RWPE1 (cell line): ENCODE measurements around the gene CATSPERZ.
"Not testable (repeated sequence)": the region's sequence is repeated elsewhere in the genome, so short reads cannot be mapped to it uniquely, and the experiment has no call there.

Experiments
- CTCF ChIA-PET: fragments of 350-600 bp; sonication (Branson Sonifier 250); formaldehyde crosslinking; extraction: SDS; loops from one replicate; lab custom pipeline; 2021; lab: Yijun Ruan, JAX
- POLR2A ChIA-PET: fragments of 400-600 bp; formaldehyde crosslinking; extraction: SDS; loops from one replicate; lab custom pipeline; 2020; ENCODE audit warnings: antibody characterized with exemption; ENCODE audit not compliant: low non-redundant PET; lab: Yijun Ruan, JAX
- DNase-seq: peaks from one replicate; pipeline ENCODE4 v3.0.0; 2012; ENCODE audit warnings: low spot score
- H3K27ac ChIP-seq: fragments of 450-650 bp; 2 replicates; pipeline ENCODE4 v1.5.1; 2017
- TF ChIP-seq, protein P1 (sequence below): fragments of 450-650 bp; conservative IDR thresholded peaks from 2 replicates; pipeline ENCODE4 v1.5.1; 2017; ENCODE audit warnings: low read depth, mild to moderate bottlenecking

Gene CATSPERZ

DNA sequence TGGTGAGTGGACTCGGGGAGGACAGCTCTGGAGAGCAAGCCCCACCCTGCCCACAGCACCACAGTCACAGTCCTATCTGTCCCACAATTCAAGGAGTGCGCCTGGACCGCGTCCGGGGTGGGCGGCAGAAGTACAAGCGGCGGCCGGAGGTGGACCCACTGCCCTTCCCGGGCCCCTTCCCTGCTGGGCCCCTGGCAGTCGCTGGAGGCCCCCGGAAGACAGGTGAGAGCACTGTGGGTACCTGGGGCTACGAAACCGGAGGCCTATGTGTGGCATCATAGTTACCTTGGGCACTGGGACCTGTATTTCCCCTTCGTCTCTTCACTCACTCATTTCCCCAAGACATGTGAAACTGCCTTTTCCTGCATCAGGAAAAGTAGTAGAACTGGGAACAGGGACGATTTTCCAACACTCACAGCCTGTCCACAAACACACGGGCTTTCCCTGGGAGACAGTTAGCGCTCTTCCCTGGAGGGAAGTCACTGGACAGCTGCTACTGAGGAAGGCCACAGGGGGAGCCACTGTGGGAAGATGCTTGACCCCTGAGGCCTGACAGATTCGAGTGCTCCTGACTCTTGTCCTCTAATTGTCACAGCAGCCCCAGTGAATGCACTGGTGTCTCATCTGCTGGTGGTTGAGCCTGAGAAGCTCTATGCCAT is 14.1 kb downstream of the CATSPERZ start:
- peak overlapping the region; percentile 100 for H3K27ac ChIP-seq
- TF ChIP-seq, protein P1, sequence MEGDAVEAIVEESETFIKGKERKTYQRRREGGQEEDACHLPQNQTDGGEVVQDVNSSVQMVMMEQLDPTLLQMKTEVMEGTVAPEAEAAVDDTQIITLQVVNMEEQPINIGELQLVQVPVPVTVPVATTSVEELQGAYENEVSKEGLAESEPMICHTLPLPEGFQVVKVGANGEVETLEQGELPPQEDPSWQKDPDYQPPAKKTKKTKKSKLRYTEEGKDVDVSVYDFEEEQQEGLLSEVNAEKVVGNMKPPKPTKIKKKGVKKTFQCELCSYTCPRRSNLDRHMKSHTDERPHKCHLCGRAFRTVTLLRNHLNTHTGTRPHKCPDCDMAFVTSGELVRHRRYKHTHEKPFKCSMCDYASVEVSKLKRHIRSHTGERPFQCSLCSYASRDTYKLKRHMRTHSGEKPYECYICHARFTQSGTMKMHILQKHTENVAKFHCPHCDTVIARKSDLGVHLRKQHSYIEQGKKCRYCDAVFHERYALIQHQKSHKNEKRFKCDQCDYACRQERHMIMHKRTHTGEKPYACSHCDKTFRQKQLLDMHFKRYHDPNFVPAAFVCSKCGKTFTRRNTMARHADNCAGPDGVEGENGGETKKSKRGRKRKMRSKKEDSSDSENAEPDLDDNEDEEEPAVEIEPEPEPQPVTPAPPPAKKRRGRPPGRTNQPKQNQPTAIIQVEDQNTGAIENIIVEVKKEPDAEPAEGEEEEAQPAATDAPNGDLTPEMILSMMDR: no peak
- POLR2A ChIA-PET: no interaction called here
- DNase-seq: no peak
- CTCF ChIA-PET: interaction anchor here (0.6 to 0.9 kb wide), 2 partner anchors 13 to 31 kb away, joined by 3 read pairs; no protein-coding TSS in a partner anchor

DNA sequence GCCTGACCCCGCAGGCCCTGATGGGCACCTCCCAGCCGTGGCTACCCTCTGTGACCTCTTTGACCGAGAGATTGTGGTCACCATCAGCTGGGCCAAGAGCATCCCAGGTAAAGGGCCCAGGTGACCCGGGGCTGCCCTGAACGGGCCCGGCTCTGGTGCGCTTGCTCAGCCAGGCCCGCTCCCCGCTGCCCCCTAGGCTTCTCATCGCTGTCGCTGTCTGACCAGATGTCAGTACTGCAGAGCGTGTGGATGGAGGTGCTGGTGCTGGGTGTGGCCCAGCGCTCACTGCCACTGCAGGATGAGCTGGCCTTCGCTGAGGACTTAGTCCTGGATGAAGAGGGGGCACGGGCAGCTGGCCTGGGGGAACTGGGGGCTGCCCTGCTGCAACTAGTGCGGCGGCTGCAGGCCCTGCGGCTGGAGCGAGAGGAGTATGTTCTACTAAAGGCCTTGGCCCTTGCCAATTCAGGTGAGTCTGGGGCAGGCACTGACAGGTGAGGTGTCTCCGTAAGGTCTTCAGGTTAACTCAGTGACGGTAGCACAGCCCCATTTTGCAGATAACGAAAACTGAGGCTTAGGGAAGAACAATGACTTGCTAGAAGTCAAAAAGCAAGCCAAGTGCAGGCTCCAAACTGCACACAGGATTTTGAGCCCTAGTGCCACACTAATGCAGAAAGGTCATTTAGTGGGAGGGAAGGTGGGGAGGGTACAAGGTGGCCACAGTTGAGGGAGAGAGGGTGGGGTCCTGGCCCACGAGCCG is 14.8 kb downstream of the CATSPERZ start:
- TF ChIP-seq, protein P1: no peak
- CTCF ChIA-PET: interaction anchor here (0.6 kb wide), 1 partner anchor 31 kb away, joined by 3 read pairs; no protein-coding TSS in a partner anchor
- POLR2A ChIA-PET: no interaction called here
- peak overlapping the region; percentile 100 for H3K27ac ChIP-seq
- no peak for DNase-seq

GRCh38 chr11:64315667-64316526 is 15.7 kb downstream of the CATSPERZ start:
- not testable (repeated sequence) for DNase-seq
- ChIA-PET POLR2A (interaction anchor here (0.9 to 2.8 kb wide), 2 partner anchors 39 to 42 kb away, joined by 3 to 19 read pairs; partner anchors contain the start of gene RPS6KA4), CTCF (interaction anchor here (0.6 to 3.2 kb wide), 7 partner anchors 16 to 134 kb away, joined by 3 to 22 read pairs (median 4); partner anchors contain the start of gene RPS6KA4)
- peak overlapping the region; percentile 100 for H3K27ac ChIP-seq

- POLR2A ChIA-PET: interaction anchor here (0.5 to 2.8 kb wide), 7 partner anchors 9 to 42 kb away, joined by 3 to 19 read pairs (median 9); partner anchors contain the start of genes ESRRA and RPS6KA4
- TF ChIP-seq, protein P1: peak; percentile 39
Measured at GRCh38 chr11:64316672-64317324, 16.6 kb downstream of the CATSPERZ start.

DNA sequence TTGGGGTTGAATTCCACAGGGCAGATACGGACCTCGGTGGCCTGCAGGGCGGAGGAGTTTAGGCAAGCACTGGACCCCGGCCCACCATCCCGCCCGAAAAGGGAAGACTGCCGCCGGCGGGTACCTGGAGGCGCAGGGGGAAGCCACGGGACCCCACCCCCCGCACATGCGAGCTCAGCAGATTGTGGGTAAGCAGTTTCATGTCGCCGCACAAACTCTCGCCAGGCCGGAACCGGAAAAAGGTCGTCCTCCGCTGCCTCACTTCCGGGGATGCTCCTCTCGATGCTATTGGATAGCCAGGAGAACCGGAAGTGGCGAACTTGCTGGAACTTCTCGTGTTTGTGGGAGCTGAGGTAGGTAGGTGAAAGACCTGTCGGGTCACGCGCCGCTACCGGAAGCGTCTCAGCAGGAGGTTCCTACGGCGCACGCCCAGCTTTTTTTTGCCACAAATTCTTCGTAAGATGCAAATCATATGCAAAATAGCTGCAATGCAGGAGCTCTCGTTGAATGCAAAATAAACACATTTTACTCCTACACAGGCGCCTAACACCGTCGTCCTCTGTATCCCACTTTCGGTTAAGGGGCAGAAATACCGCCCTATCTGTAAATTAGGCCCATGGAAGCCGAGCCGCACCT is 17.3 kb downstream of the CATSPERZ start, which contains the start of gene TRMT112:
TSS of gene TRMT112 (minus strand) at position 235 of the 636 bp plus-strand sequence. CDS start at position 202, 33 bp downstream.
- POLR2A ChIA-PET: interaction anchor here (0.5 to 2.8 kb wide), 10 partner anchors 8 to 76 kb away, joined by 3 to 19 read pairs (median 8); partner anchors contain the start of genes ESRRA, FKBP2 and RPS6KA4
- TF ChIP-seq, protein P1: no peak
- peak within 1 kb of the TSS; percentile 100 for H3K27ac ChIP-seq
- DNase-seq: peak; percentile 82
- CTCF ChIA-PET: interaction anchor here (0.6 to 3.2 kb wide), 12 partner anchors 15 to 371 kb away, joined by 3 to 22 read pairs (median 4); partner anchors contain the start of gene CATSPERZ

More at GRCh38 chr11:64316672-64317324, 16.6 kb downstream of the CATSPERZ start:
- H3K27ac ChIP-seq: peak overlapping the region; percentile 100
- DNase-seq: peak; percentile 57
- CTCF ChIA-PET: interaction anchor here (0.6 to 3.2 kb wide), 8 partner anchors 15 to 92 kb away, joined by 3 to 22 read pairs (median 6); no protein-coding TSS in a partner anchor
